SU-DHL-6 (cell line): ENCODE data around the gene PLPP3.

Source experiments
- H2AFZ ChIP-seq: fragments of 200-600 bp; sonication (generic); 2 replicates; pipeline ENCODE4 v1.6.1; 2014; ENCODE audit warnings: low read depth, mild to moderate bottlenecking, moderate library complexity, mixed read lengths, antibody characterized with exemption, low read length; ENCODE audit not compliant: severe bottlenecking
- H3F3A ChIP-seq: fragments of 200-600 bp; shearing (Covaris generic); 2 replicates; pipeline ENCODE4 v1.6.0; 2016; ENCODE audit warnings: antibody characterized with exemption, mild to moderate bottlenecking; ENCODE audit not compliant: insufficient read depth
- H3K27ac ChIP-seq: fragments of 200-600 bp; sonication (generic); 2 replicates; pipeline ENCODE4 v1.5.1; 2016; ENCODE audit warnings: low read depth, mild to moderate bottlenecking, low read length, moderate library complexity, mixed read lengths
- H3K27me3 ChIP-seq: fragments of 200-600 bp; sonication (generic), shearing (Covaris generic); 2 replicates; pipeline ENCODE4 v1.6.0; 2014; ENCODE audit warnings: mild to moderate bottlenecking, low read length
- H3K36me3 ChIP-seq: fragments of 200-600 bp; sonication (generic); 2 replicates; pipeline ENCODE4 v1.6.1; 2014; ENCODE audit warnings: mild to moderate bottlenecking, low read length, mixed read lengths
- H3K4me2 ChIP-seq: fragments of 300-600, 200-600 bp; shearing (Covaris generic), sonication (generic); 2 replicates; pipeline ENCODE4 v1.6.0; 2014; ENCODE audit warnings: low read length, low read depth, mild to moderate bottlenecking; ENCODE audit not compliant: poor library complexity, severe bottlenecking
- H3K4me3 ChIP-seq: fragments of 200-600 bp; sonication (generic); 2 replicates; pipeline ENCODE4 v1.5.1; 2014; ENCODE audit warnings: antibody characterized with exemption, low read length, mild to moderate bottlenecking, mixed read lengths; ENCODE audit not compliant: insufficient read depth, poor library complexity, severe bottlenecking
- H3K79me2 ChIP-seq: fragments of 200-600 bp; sonication (generic); 2 replicates; pipeline ENCODE4 v1.6.1; 2014; ENCODE audit warnings: mild to moderate bottlenecking, low read length, moderate library complexity; ENCODE audit not compliant: insufficient read depth
- H3K9ac ChIP-seq: fragments of 200-600 bp; sonication (generic); 2 replicates; pipeline ENCODE4 v1.7.0; 2014; ENCODE audit warnings: mild to moderate bottlenecking, low read length
- H3K9me2 ChIP-seq: fragments of 200-600 bp; sonication (generic); replicated peaks from 2 replicates; pipeline ENCODE4 v1.6.1; 2014; ENCODE audit warnings: low read length; ENCODE audit not compliant: insufficient read depth
- H3K9me3 ChIP-seq: fragments of 200-600 bp; sonication (generic); 2 replicates; pipeline ENCODE4 v1.6.1; 2014; ENCODE audit warnings: low read length, mixed read lengths; ENCODE audit not compliant: insufficient read depth
- H4K20me1 ChIP-seq: fragments of 200-600 bp; sonication (generic); 2 replicates; pipeline ENCODE4 v1.6.1; 2014; ENCODE audit warnings: low read depth, mild to moderate bottlenecking, antibody characterized with exemption, low read length, moderate library complexity, mixed read lengths
- CTCF ChIP-seq: fragments of 200-600 bp; sonication (generic); IDR thresholded peaks from one replicate; pipeline ENCODE4 v1.5.1; 2017; ENCODE audit warnings: antibody characterized with exemption, mild to moderate bottlenecking, low read length, moderate library complexity; ENCODE audit not compliant: insufficient read depth, poor library complexity, severe bottlenecking
- EZH2phosphoT487 ChIP-seq: fragments of 200-600 bp; sonication (generic), shearing (Covaris generic); conservative IDR thresholded peaks from 2 replicates; pipeline ENCODE4 v1.6.1; 2018; ENCODE audit warnings: mild to moderate bottlenecking, antibody characterized with exemption, low read length, moderate library complexity, mixed read lengths

Gene PLPP3

GRCh38 chr1:56501888-56502287, 77.5 kb downstream of the PLPP3 start:
- H2AFZ ChIP-seq, result no peak overlapping the region
- no peaks in the 10 kb centered on the region for H3K9me2 ChIP-seq
- TF ChIP-seq EZH2phosphoT487 (no peak), CTCF (no peak)
- H3K27ac ChIP-seq, result no peak overlapping the region
- no peaks in the 10 kb centered on the region for H3K79me2 ChIP-seq
- H3K27me3 ChIP-seq, result no peaks in the 10 kb centered on the region
- no peaks in the 10 kb centered on the region for H3F3A ChIP-seq
- H3K4me2 ChIP-seq, result no peak overlapping the region
- H3K4me3 ChIP-seq, result no peak overlapping the region
- no peaks in the 10 kb centered on the region for H3K36me3 ChIP-seq
- no peaks in the 10 kb centered on the region for H3K9me3 ChIP-seq
- H3K9ac ChIP-seq, result no peak overlapping the region
- H4K20me1 ChIP-seq, result no peaks in the 10 kb centered on the region

GRCh38 chr1:56501426-56501825, 77.9 kb downstream of the PLPP3 start:
- Histone ChIP-seq H3K79me2 (no peaks in the 10 kb centered on the region), H3F3A (no peaks in the 10 kb centered on the region), H3K27me3 (no peaks in the 10 kb centered on the region), H3K4me3 (no peak overlapping the region), H3K36me3 (no peaks in the 10 kb centered on the region), H2AFZ (no peak overlapping the region), H3K27ac (no peak overlapping the region), H3K4me2 (no peak overlapping the region), H3K9me2 (no peaks in the 10 kb centered on the region), H4K20me1 (no peaks in the 10 kb centered on the region), H3K9me3 (no peaks in the 10 kb centered on the region), H3K9ac (no peak overlapping the region)
- no peak for TF ChIP-seq CTCF
- TF ChIP-seq EZH2phosphoT487, result no peak

- Histone ChIP-seq H3K27me3 (no peaks in the 10 kb centered on the region), H3K9ac (no peak overlapping the region), H3K36me3 (no peaks in the 10 kb centered on the region), H3K9me2 (no peaks in the 10 kb centered on the region), H2AFZ (no peak overlapping the region), H3K27ac (no peak overlapping the region), H4K20me1 (no peaks in the 10 kb centered on the region), H3F3A (no peaks in the 10 kb centered on the region), H3K79me2 (no peaks in the 10 kb centered on the region), H3K9me3 (no peaks in the 10 kb centered on the region), H3K4me2 (no peak overlapping the region), H3K4me3 (no peak overlapping the region)
- TF ChIP-seq EZH2phosphoT487, result no peak
- TF ChIP-seq CTCF, result no peak
These were observed 82.3 kb downstream of the PLPP3 start for GRCh38 chr1:56496821-56497772.
